ENCODE data around the gene WDR1. TPM values are rescaled to one million over a fixed set of nuclear protein-coding genes. Genes with fewer than 3 reads are reported as not detected.

The WDR1 gene
- polyA plus RNA-seq, 1 of the 3 experiments (the other 2 are of a cell fraction), result 310 TPM

DNA sequence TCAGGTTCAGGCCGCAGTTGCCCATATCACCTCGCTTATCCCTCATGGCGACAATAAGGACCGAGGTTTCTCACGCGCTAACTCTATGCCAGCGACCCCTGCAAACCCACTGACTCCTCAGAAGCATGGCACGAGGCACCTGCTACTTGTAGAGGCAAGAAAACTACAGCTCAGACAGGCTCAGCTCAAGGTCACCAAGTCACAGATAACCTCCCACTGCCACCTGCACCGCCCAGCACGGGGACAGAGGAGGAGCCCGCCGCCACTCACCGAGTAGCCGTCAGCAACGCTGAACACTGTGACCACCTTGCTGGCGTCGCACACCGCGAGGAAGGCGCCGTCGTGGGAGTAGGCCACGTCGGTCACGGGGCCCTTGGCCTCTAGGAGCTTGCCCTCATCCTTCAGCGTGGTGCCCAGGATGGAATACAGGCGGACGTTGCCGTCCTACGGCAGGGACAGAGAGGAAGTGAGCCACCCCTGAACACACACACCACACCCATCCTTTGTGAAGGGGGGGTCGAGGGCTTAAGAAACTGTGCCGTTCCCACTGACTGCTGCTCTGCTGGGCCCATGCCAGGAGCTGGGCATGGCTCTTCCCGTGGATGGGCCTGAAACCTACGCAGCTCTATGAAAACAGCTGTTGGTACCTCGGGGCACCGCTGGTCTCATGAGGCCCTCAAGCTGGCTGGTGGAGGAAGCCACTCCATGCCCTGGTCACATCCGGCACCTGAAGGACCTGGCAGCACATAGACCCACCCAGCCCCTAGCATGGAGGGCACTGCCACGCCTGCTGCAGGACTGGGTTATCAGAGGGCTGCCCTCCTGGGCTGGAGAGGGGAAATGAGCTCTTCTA is 38.9 kb downstream of the WDR1 start:
- Histone ChIP-seq H3K4me3 (ENCODE audit: low read depth in 2 of 2, low read length in 1 of 2) (no peak overlapping the region), H3K79me2 (ENCODE audit: insufficient read depth) (0 out of 2 replicates have a peak, but pooled peaks cover 9% of the 10 kb centered on the region), H3K4me2 (no peak overlapping the region), H2AFZ (ENCODE audit: low read depth) (no peak overlapping the region), H3K27ac (ENCODE audit: low read depth in 2 of 2, low read length in 1 of 2) (no peak overlapping the region; a peak in 1 of 4 replicates), H4K20me1 (ENCODE audit: insufficient read depth) (peaks cover 78% of the 10 kb centered on the region), H3K9ac (no peak overlapping the region), H3K4me1 (ENCODE audit: control insufficient read depth in 1 of 2, insufficient read depth in 2 of 2, low read depth in 1 of 2, low read length in 1 of 2) (peaks cover 0 to 32% of the 10 kb centered on the region in 2 experiments; a peak in 2 of 4 replicates), H3K27me3 (ENCODE audit: insufficient read depth) (no peaks in the 10 kb centered on the region), H3K9me2 (no peaks in the 10 kb centered on the region), H3F3A (replicated peaks; ENCODE audit: insufficient read depth) (peaks cover 23% of the 10 kb centered on the region), H3K36me3 (replicated peaks in 1 of 2; ENCODE audit: control insufficient read depth in 1 of 2, insufficient read depth in 2 of 2, low read length in 1 of 2) (peaks cover 54 to 98% of the 10 kb centered on the region in 2 experiments), H3K9me3 (no peaks in the 10 kb centered on the region)
- TF ChIP-seq RCOR1 (IDR thresholded peaks at IDR 0.05; ENCODE audit: low read length) (no peak), MEF2A (IDR thresholded peaks at IDR 0.05; ENCODE audit: borderline replicate concordance, low read depth) (no peak), MXI1 (IDR thresholded peaks at IDR 0.05; ENCODE audit: low read depth, low read length) (no peak), FOXJ3 (CRISPR knock-in tag; IDR thresholded peaks at IDR 0.05) (no peak), FOXM1 (IDR thresholded peaks at IDR 0.05; ENCODE audit: low read depth) (no peak), GATA2 (CRISPR knock-in tag; IDR thresholded peaks at IDR 0.05) (no peak), EZH2phosphoT487 (IDR thresholded peaks at IDR 0.05; ENCODE audit: borderline replicate concordance, low read depth) (no peak), GABPA (IDR thresholded peaks at IDR 0.05; ENCODE audit: low read depth) (no peak), RFX5 (IDR thresholded peaks at IDR 0.05; ENCODE audit: low read length) (no peak), RAD21 (IDR thresholded peaks at IDR 0.05; ENCODE audit: low read length) (no peak), POLR2AphosphoS5 (IDR thresholded peaks at IDR 0.05; ENCODE audit: low read depth, low read length) (no peak), YY1 (IDR thresholded peaks at IDR 0.05; ENCODE audit: low read depth) (no peak), SMC3 (IDR thresholded peaks at IDR 0.05; ENCODE audit: low read depth, low read length) (no peak), RXRA (IDR thresholded peaks at IDR 0.05; ENCODE audit: borderline replicate concordance, low read depth) (no peak)
- TF ChIP-seq, protein P1, sequence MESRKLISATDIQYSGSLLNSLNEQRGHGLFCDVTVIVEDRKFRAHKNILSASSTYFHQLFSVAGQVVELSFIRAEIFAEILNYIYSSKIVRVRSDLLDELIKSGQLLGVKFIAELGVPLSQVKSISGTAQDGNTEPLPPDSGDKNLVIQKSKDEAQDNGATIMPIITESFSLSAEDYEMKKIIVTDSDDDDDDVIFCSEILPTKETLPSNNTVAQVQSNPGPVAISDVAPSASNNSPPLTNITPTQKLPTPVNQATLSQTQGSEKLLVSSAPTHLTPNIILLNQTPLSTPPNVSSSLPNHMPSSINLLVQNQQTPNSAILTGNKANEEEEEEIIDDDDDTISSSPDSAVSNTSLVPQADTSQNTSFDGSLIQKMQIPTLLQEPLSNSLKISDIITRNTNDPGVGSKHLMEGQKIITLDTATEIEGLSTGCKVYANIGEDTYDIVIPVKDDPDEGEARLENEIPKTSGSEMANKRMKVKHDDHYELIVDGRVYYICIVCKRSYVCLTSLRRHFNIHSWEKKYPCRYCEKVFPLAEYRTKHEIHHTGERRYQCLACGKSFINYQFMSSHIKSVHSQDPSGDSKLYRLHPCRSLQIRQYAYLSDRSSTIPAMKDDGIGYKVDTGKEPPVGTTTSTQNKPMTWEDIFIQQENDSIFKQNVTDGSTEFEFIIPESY (IDR thresholded peaks at IDR 0.05; ENCODE audit: borderline replicate concordance, low read depth), result no peak
- TF ChIP-seq, protein P2, sequence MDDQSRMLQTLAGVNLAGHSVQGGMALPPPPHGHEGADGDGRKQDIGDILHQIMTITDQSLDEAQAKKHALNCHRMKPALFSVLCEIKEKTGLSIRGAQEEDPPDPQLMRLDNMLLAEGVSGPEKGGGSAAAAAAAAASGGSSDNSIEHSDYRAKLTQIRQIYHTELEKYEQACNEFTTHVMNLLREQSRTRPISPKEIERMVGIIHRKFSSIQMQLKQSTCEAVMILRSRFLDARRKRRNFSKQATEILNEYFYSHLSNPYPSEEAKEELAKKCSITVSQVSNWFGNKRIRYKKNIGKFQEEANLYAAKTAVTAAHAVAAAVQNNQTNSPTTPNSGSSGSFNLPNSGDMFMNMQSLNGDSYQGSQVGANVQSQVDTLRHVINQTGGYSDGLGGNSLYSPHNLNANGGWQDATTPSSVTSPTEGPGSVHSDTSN (IDR thresholded peaks at IDR 0.05), result no peak
- TF ChIP-seq, protein P3, sequence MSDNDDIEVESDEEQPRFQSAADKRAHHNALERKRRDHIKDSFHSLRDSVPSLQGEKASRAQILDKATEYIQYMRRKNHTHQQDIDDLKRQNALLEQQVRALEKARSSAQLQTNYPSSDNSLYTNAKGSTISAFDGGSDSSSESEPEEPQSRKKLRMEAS (IDR thresholded peaks at IDR 0.05; ENCODE audit: low read depth), result no peak
- TF ChIP-seq, protein P4, sequence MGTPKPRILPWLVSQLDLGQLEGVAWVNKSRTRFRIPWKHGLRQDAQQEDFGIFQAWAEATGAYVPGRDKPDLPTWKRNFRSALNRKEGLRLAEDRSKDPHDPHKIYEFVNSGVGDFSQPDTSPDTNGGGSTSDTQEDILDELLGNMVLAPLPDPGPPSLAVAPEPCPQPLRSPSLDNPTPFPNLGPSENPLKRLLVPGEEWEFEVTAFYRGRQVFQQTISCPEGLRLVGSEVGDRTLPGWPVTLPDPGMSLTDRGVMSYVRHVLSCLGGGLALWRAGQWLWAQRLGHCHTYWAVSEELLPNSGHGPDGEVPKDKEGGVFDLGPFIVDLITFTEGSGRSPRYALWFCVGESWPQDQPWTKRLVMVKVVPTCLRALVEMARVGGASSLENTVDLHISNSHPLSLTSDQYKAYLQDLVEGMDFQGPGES (IDR thresholded peaks at IDR 0.05; ENCODE audit: low read depth, low read length), result no peak
- TF ChIP-seq, protein P5, sequence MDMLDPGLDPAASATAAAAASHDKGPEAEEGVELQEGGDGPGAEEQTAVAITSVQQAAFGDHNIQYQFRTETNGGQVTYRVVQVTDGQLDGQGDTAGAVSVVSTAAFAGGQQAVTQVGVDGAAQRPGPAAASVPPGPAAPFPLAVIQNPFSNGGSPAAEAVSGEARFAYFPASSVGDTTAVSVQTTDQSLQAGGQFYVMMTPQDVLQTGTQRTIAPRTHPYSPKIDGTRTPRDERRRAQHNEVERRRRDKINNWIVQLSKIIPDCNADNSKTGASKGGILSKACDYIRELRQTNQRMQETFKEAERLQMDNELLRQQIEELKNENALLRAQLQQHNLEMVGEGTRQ (IDR thresholded peaks at IDR 0.05; ENCODE audit: borderline replicate concordance, low read depth, low read length), result no peak
- ChIA-PET POLR2A (interaction anchor here (1.6 kb wide), 1 partner anchor 40 kb away, joined by 5 read pairs; no protein-coding TSS in a partner anchor), CTCF (interaction anchor here (1.1 to 2.4 kb wide), 2 partner anchors 45 to 63 kb away, joined by 3 to 8 read pairs; no protein-coding TSS in a partner anchor)
- no peak for DNase-seq
- WGBS (ENCODE audit: low lambda C conversion rate), result 97% methylated on average over 19 of the region's 38 CpGs

Measured in SK-N-SH (cell line).